OCI-LY3 (cell line): ENCODE results near the gene ARID1B.

Experiments used
- EZH2phosphoT487 ChIP-seq: fragments of 200-600 bp; shearing (Covaris generic); IDR thresholded peaks from 2 replicates; pipeline ENCODE4 v1.6.1; 2018; ENCODE audit warnings: antibody characterized with exemption, mixed run types, low read depth
- TF ChIP-seq, protein P1 (sequence below): fragments of 200-600, 300-600 bp; sonication (generic); IDR thresholded peaks from 2 replicates; pipeline ENCODE4 v1.5.1; 2014; ENCODE audit warnings: antibody characterized with exemption, low read length, low read depth

DNA sequence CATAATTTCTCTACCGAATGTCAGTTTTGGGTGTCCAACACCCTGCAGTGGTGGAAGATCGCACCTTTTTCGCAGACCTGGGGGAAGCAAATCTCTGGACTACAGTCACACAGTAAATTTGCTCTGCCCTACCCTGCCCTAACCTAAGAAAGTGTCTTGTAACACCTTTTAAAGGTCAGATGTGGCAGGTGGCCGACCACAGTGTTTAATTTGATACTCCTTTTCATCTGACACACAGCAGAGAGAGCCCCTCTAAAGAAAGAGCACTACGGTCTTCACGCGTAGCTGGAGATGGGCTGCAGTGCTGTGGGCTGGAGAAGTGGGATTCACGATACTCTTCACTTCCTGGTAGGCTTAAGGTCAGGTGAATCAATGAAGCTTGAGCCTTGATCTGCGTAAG lies 436.2 kb downstream of the ARID1B start:
- TF ChIP-seq, protein P1, sequence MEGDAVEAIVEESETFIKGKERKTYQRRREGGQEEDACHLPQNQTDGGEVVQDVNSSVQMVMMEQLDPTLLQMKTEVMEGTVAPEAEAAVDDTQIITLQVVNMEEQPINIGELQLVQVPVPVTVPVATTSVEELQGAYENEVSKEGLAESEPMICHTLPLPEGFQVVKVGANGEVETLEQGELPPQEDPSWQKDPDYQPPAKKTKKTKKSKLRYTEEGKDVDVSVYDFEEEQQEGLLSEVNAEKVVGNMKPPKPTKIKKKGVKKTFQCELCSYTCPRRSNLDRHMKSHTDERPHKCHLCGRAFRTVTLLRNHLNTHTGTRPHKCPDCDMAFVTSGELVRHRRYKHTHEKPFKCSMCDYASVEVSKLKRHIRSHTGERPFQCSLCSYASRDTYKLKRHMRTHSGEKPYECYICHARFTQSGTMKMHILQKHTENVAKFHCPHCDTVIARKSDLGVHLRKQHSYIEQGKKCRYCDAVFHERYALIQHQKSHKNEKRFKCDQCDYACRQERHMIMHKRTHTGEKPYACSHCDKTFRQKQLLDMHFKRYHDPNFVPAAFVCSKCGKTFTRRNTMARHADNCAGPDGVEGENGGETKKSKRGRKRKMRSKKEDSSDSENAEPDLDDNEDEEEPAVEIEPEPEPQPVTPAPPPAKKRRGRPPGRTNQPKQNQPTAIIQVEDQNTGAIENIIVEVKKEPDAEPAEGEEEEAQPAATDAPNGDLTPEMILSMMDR, result no peak
- TF ChIP-seq EZH2phosphoT487, result no peak
